TTC549 (cell line): Measurements from ENCODE around the gene PRM2.

Experiments used
- FAIRE-seq: peaks from 2 replicates; lab custom pipeline; 2012; peaks lifted over from hg19 to GRCh38; lab: Jason Lieb, UNC

Gene PRM2

GRCh38 chr16:11289202-11289601 is 12.9 kb upstream of the PRM2 start:
- no peak for FAIRE-seq

- FAIRE-seq = no peak
Observed at GRCh38 chr16:11285842-11286241, 9.6 kb upstream of the PRM2 start.

GRCh38 chr16:11283820-11284248 is 7.6 kb upstream of the PRM2 start:
- FAIRE-seq = no peak

- no peak for FAIRE-seq
Observed at GRCh38 chr16:11280616-11281522, 4.6 kb upstream of the PRM2 start, which contains the start of gene PRM1. Gene PRM1, minus strand, starts transcription at chr16:11281330. Its CDS starts 92 bp downstream, at chr16:11281238.

GRCh38 chr16:11278681-11279628 is 2.7 kb upstream of the PRM2 start:
- FAIRE-seq = no peak

GRCh38 chr16:11277607-11278337 is 1.5 kb upstream of the PRM2 start:
- FAIRE-seq = no peak

GRCh38 chr16:11276896-11277593 is 765 bp upstream of the PRM2 start:
- FAIRE-seq = no peak

- FAIRE-seq = no peak
Observed at GRCh38 chr16:11274964-11275363, 1.3 kb downstream of the PRM2 start.

- no peak for FAIRE-seq
Observed at GRCh38 chr16:11273721-11274324, 2.5 kb downstream of the PRM2 start.

GRCh38 chr16:11272921-11273720 is 3.2 kb downstream of the PRM2 start, which contains the start of gene PRM3:
Gene PRM3, minus strand, starts transcription at chr16:11273629. Its CDS starts 34 bp downstream, at chr16:11273595.
- no peak for FAIRE-seq

- FAIRE-seq = no peak
Observed at GRCh38 chr16:11272484-11272883, 3.8 kb downstream of the PRM2 start.

GRCh38 chr16:11271610-11272009 is 4.7 kb downstream of the PRM2 start:
- no peak for FAIRE-seq

- FAIRE-seq = no peak
Observed at GRCh38 chr16:11270602-11271162, 5.6 kb downstream of the PRM2 start.

- FAIRE-seq = no peak
Observed at GRCh38 chr16:11268921-11269375, 7.3 kb downstream of the PRM2 start, which contains the start of gene TNP2. Gene TNP2, minus strand, starts transcription at chr16:11269325. Its CDS starts 63 bp downstream, at chr16:11269262.

- FAIRE-seq = no peak
Observed at GRCh38 chr16:11265124-11265523, 11.2 kb downstream of the PRM2 start.

- no peak for FAIRE-seq
Observed at GRCh38 chr16:11264155-11264832, 12.0 kb downstream of the PRM2 start.

- no peak for FAIRE-seq
Observed at GRCh38 chr16:11263737-11264136, 12.5 kb downstream of the PRM2 start.

GRCh38 chr16:11262915-11263314 is 13.4 kb downstream of the PRM2 start:
- FAIRE-seq = no peak

- no peak for FAIRE-seq
Observed at GRCh38 chr16:11260596-11260966, 15.7 kb downstream of the PRM2 start.
